Stimulated activated CD8-positive, alpha-beta memory T cell treated with anti-CD3 and anti-CD28 coated beads, Interleukin-4, amount 100 ng/mL, for 4 hours (primary cell): ENCODE results near the gene ZNF783.

Source experiments
- DNase-seq, 2 donors: peaks; one replicate each; pipeline ENCODE4 v3.0.0-alpha.2; 2020; ENCODE audit warnings: low read depth in 2 of 2, low spot score in 1 of 2

Gene ZNF783

GRCh38 chr7:149280661-149281507, 18.9 kb downstream of the ZNF783 start:
- no peak for DNase-seq

- no peak for DNase-seq
Measured at GRCh38 chr7:149281508-149282330, 19.7 kb downstream of the ZNF783 start.

GRCh38 chr7:149282331-149282655, 20.3 kb downstream of the ZNF783 start:
- no peak for DNase-seq

GRCh38 chr7:149283321-149283720, 21.3 kb downstream of the ZNF783 start:
- no peak for DNase-seq

- DNase-seq, result no peak
Measured at GRCh38 chr7:149284343-149284742, 22.3 kb downstream of the ZNF783 start.

- DNase-seq, result peak; percentile 94 to 96
Measured at GRCh38 chr7:149284850-149285585, 23.0 kb downstream of the ZNF783 start.

- no peak for DNase-seq
Measured at GRCh38 chr7:149285603-149286002, 23.6 kb downstream of the ZNF783 start.

GRCh38 chr7:149286811-149287400, 24.9 kb downstream of the ZNF783 start:
- DNase-seq, result no peak

GRCh38 chr7:149287622-149288021, 25.6 kb downstream of the ZNF783 start:
- DNase-seq, result no peak

GRCh38 chr7:149289262-149289661, 27.3 kb downstream of the ZNF783 start:
- DNase-seq, result no peak

GRCh38 chr7:149289856-149290255, 27.9 kb downstream of the ZNF783 start:
- no peak for DNase-seq

GRCh38 chr7:149291036-149291780, 29.2 kb downstream of the ZNF783 start:
- no peak for DNase-seq

GRCh38 chr7:149291781-149292461, 29.9 kb downstream of the ZNF783 start:
- DNase-seq, result no peak

- no peak for DNase-seq
Measured at GRCh38 chr7:149292462-149292823, 30.4 kb downstream of the ZNF783 start.

- no peak for DNase-seq
Measured at GRCh38 chr7:149293338-149293737, 31.3 kb downstream of the ZNF783 start.

- no peak for DNase-seq
Measured at GRCh38 chr7:149293946-149294633, 32.1 kb downstream of the ZNF783 start.

- DNase-seq, result no peak
Measured at GRCh38 chr7:149294634-149295480, 32.9 kb downstream of the ZNF783 start.

- no peak for DNase-seq
Measured at GRCh38 chr7:149295481-149295850, 33.5 kb downstream of the ZNF783 start.

GRCh38 chr7:149296368-149296767, 34.4 kb downstream of the ZNF783 start:
- no peak for DNase-seq
